ENCODE results near the gene RNF32. TPM values are rescaled to one million over a fixed set of nuclear protein-coding genes. Genes with fewer than 3 reads are reported as not detected.
A peak's percentile ranks its signal among the peaks of the same experiment; 100 is the strongest.

RNF32 gene
- polyA plus RNA-seq, 3 donors: 0.03 to 0.13 TPM; not detected in 1

DNA sequence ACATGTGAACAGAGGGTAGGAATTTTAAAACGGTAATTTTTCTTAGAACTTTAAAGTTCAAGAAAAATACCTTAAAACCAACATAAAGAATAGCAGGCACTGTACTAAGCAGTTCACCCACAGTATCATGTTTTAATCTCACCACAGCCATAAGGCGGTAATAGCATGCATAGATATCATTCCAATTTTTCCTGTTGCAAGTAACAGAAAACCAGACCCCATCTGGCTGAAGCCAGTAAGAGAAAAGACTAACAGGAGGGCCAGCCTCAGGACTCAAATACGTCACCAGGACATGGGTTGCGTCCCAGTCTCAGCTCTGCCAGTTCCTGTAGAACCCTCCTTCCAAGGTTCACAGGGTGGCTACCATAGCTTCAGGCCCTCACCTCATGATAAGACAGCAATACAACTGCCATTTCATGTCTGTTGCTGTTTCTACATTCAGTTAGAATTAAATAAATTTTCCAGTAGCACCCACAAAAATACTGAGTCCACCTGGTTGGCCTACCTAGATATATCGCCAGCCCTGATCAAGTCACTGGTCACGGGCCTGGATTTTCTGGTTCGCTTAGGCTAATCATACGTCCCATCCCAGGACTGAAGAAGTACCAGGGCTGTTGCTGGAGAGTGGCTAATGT, 2.0 kb upstream of the RNF32 start:
- Histone ChIP-seq H3K9me3 (replicated peaks in 1 of 2; ENCODE audit: control insufficient read depth in 1 of 2, insufficient read depth in 1 of 2, low read length in 2 of 2) (peaks cover 12% of the 10 kb centered on the region in 2 donors), H3K9ac (ENCODE audit: insufficient read depth, low read length, poor library complexity, severe bottlenecking) (no peak overlapping the region), H3K36me3 (replicated peaks in 1 of 2; ENCODE audit: control insufficient read depth in 1 of 2, insufficient read depth in 2 of 2, low read length in 2 of 2) (no peaks in the 10 kb centered on the region), H2AFZ (ENCODE audit: insufficient read depth, low read depth, low read length, poor library complexity, severe bottlenecking) (no peak overlapping the region), H3K27me3 (ENCODE audit: control insufficient read depth in 2 of 2, insufficient read depth in 2 of 2, low read length in 2 of 2) (peaks cover 13 to 22% of the 10 kb centered on the region in 2 donors), H3K4me3 (replicated peaks in 1 of 3; ENCODE audit: low read depth in 2 of 3, low read length in 3 of 3) (no peak overlapping the region), H3K4me1 (ENCODE audit: control insufficient read depth in 1 of 2, insufficient read depth in 2 of 2, low read length in 2 of 2) (peaks cover 17 to 22% of the 10 kb centered on the region in 2 donors), H4K20me1 (ENCODE audit: insufficient read depth, low read length) (no peaks in the 10 kb centered on the region), H3K4me2 (replicated peaks; ENCODE audit: extremely low read depth, low read length, poor library complexity, severe bottlenecking) (no peak overlapping the region), H3K79me2 (ENCODE audit: insufficient read depth, low read length) (no peaks in the 10 kb centered on the region), H3K27ac (ENCODE audit: low read depth in 1 of 2, low read length in 2 of 2) (no peak overlapping the region)
- Mint-ChIP-seq H3K27ac (no peak overlapping the region), H3K36me3 (peaks cover 4 to 7% of the 10 kb centered on the region in 2 donors), H3K27me3 (ENCODE audit: low read depth in 3 of 3) (peaks cover 8 to 46% (median 18%) of the 10 kb centered on the region in 3 donors), H3K4me3 (no peak overlapping the region), H3K4me1 (peaks cover 15% of the 10 kb centered on the region), H3K9me3 (peaks cover 8 to 25% (median 17%) of the 10 kb centered on the region in 7 donors)
- TF ChIP-seq, protein P1, sequence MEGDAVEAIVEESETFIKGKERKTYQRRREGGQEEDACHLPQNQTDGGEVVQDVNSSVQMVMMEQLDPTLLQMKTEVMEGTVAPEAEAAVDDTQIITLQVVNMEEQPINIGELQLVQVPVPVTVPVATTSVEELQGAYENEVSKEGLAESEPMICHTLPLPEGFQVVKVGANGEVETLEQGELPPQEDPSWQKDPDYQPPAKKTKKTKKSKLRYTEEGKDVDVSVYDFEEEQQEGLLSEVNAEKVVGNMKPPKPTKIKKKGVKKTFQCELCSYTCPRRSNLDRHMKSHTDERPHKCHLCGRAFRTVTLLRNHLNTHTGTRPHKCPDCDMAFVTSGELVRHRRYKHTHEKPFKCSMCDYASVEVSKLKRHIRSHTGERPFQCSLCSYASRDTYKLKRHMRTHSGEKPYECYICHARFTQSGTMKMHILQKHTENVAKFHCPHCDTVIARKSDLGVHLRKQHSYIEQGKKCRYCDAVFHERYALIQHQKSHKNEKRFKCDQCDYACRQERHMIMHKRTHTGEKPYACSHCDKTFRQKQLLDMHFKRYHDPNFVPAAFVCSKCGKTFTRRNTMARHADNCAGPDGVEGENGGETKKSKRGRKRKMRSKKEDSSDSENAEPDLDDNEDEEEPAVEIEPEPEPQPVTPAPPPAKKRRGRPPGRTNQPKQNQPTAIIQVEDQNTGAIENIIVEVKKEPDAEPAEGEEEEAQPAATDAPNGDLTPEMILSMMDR (IDR thresholded peaks at IDR 0.05): no peak
- DNase-seq: no peak
- intact Hi-C loops (cut with micrococcal nuclease): no loop called here
- 96% methylated on average over 7 of the region's 8 CpGs for WGBS (ENCODE audit: insufficient coverage)

DNA sequence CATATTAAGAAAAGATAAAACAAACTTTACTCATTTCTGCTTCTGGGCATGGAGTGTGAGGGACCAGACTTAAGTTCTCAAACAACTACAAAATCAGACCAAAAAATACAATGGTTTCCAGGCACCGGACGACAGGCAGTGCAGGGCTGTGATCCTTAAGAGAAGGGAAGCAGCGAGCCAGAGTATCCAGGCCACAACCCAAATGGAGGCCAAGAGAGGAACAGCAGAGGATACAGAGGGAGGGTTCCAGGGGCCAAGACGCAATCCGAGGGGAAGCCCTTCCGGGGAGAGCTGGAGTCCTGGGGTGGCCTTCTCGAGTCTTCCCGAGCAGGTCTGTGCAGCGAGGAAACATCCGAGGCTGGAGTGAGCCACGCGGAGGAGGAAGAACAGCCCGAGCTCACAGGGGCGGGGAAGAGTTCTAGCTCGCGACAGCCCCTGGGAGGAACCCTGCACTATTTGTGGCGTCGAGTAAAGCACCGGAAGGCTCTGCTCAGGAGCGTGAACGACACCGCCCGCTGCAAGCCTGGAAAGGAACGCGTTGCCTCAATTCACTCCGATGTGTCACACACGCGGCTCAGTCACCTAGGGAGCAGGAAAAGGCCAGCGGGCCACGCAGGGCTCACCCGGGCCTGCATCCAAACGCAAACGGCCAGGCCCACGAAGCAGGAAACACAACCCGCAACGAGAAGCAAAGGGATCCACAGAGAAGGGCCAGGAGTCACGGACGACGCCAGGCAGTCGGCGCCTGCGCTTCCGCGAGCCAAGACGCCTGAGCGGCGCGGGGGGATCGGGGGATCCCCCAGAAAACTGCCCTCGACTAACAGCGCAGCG, 933 bp upstream of the RNF32 start:
- Mint-ChIP-seq H3K9me3 (peaks cover 8 to 24% (median 17%) of the 10 kb centered on the region in 7 donors), H3K27me3 (ENCODE audit: low read depth in 3 of 3) (peaks cover 11 to 49% (median 21%) of the 10 kb centered on the region in 3 donors), H3K4me3 (peak overlapping the region; percentile 86 to 94), H3K4me1 (peaks cover 15% of the 10 kb centered on the region), H3K36me3 (peaks cover 4 to 7% of the 10 kb centered on the region in 2 donors), H3K27ac (peak overlapping the region in 5 of 7 donors; percentile 53 to 83 (median 66))
- Histone ChIP-seq H3K27ac (ENCODE audit: low read depth in 1 of 2, low read length in 2 of 2) (peak overlapping the region in 1 of 2 donors; percentile 68), H3K4me1 (ENCODE audit: control insufficient read depth in 1 of 2, insufficient read depth in 2 of 2, low read length in 2 of 2) (peaks cover 17 to 22% of the 10 kb centered on the region in 2 donors), H3K9ac (ENCODE audit: insufficient read depth, low read length, poor library complexity, severe bottlenecking) (peak overlapping the region; percentile 72), H4K20me1 (ENCODE audit: insufficient read depth, low read length) (no peaks in the 10 kb centered on the region), H3K4me2 (replicated peaks; ENCODE audit: extremely low read depth, low read length, poor library complexity, severe bottlenecking) (peak overlapping the region; percentile 94), H3K27me3 (ENCODE audit: control insufficient read depth in 2 of 2, insufficient read depth in 2 of 2, low read length in 2 of 2) (peaks cover 13 to 30% of the 10 kb centered on the region in 2 donors), H3K79me2 (ENCODE audit: insufficient read depth, low read length) (no peaks in the 10 kb centered on the region), H3K36me3 (replicated peaks in 1 of 2; ENCODE audit: control insufficient read depth in 1 of 2, insufficient read depth in 2 of 2, low read length in 2 of 2) (no peaks in the 10 kb centered on the region), H3K9me3 (replicated peaks in 1 of 2; ENCODE audit: control insufficient read depth in 1 of 2, insufficient read depth in 1 of 2, low read length in 2 of 2) (peaks cover 12% of the 10 kb centered on the region in 2 donors), H3K4me3 (replicated peaks in 1 of 3; ENCODE audit: low read depth in 2 of 3, low read length in 3 of 3) (peak overlapping the region; percentile 56 to 84 (median 63)), H2AFZ (ENCODE audit: insufficient read depth, low read depth, low read length, poor library complexity, severe bottlenecking) (peak overlapping the region; percentile 95)
- DNase-seq: peak in 1 of 3 donors; percentile 11
- TF ChIP-seq, protein P1 (IDR thresholded peaks at IDR 0.05): no peak
- intact Hi-C loops (cut with micrococcal nuclease): no loop called here
- 58% methylated on average over 52 of the region's 52 CpGs for WGBS (ENCODE audit: insufficient coverage)
